Measurements from ENCODE around the gene NOL7. TPM values are rescaled to one million over a fixed set of nuclear protein-coding genes. Genes with fewer than 3 reads are reported as not detected.

The NOL7 gene
- total and polyA plus RNA-seq, 9 of the 15 experiments (the other 6 are each of a cell fraction or from before 2014, with no cell fraction given), result 19.4 to 235 (median 157) TPM

- CTCF ChIA-PET (ENCODE audit: low intra/inter-chr PET ratio), result no interaction called here
- TF ChIP-seq JUND (IDR thresholded peaks at IDR 0.05; ENCODE audit: borderline replicate concordance, low read depth, low read length) (0 out of 2 replicates have a peak, but pooled peaks have one; percentile 9), JUND (tag; IDR thresholded peaks at IDR 0.05; ENCODE audit: borderline replicate concordance, low read depth, low read length) (no peak), CHAMP1 (IDR thresholded peaks at IDR 0.05) (0 out of 2 replicates have a peak, but pooled peaks have one; percentile 7), SOX6 (IDR thresholded peaks at IDR 0.05) (no peak; the same call in 1 of the 2 replicates), TAF7 (tag; IDR thresholded peaks at IDR 0.05) (no peak), TCF7L2 (IDR thresholded peaks at IDR 0.05; ENCODE audit: low read depth, low read length) (no peak), CEBPG (CRISPR knock-in tag; IDR thresholded peaks at IDR 0.05) (no peak), CEBPG (tag; conservative IDR thresholded peaks at IDR 0.05 in 1 of 2, IDR thresholded peaks at IDR 0.05 in 1 of 2) (peak; percentile 47 to 59), ZNF384 (IDR thresholded peaks at IDR 0.05; ENCODE audit: low read depth, low read length) (no peak), NCOA2 (IDR thresholded peaks at IDR 0.05; ENCODE audit: partially characterized antibody in 2 of 2) (peak; percentile 13 to 35), ZNF436 (CRISPR knock-in tag; IDR thresholded peaks at IDR 0.05) (no peak), MNT (conservative IDR thresholded peaks at IDR 0.05) (0 out of 4 replicates have a peak, but pooled peaks of 1 of the 2 experiments have one; percentile 7), THRAP3 (IDR thresholded peaks at IDR 0.05; ENCODE audit: borderline replicate concordance) (0 out of 2 replicates have a peak, but pooled peaks have one; percentile 63), ZNF212 (CRISPR knock-in tag; IDR thresholded peaks at IDR 0.05) (no peak), TAF9B (IDR thresholded peaks at IDR 0.05; ENCODE audit: partially characterized antibody) (peak; percentile 25), SMAD4 (CRISPR knock-in tag; conservative IDR thresholded peaks at IDR 0.05) (no peak), KDM1A (IDR thresholded peaks at IDR 0.05) (peak; percentile 8 to 44; a peak in 1 of 4 replicates), DPF2 (IDR thresholded peaks at IDR 0.05) (peak; percentile 19; the same call in 1 of the 2 replicates)
Observed at GRCh38 chr6:13664703-13665352, 49.7 kb downstream of the NOL7 start.

More at GRCh38 chr6:13664703-13665352, 49.7 kb downstream of the NOL7 start:
- H3K79me2 ChIP-seq (ENCODE audit: control insufficient read depth, insufficient read depth, low read length), result peaks cover 100% of the 10 kb centered on the region
- H2AFZ ChIP-seq (ENCODE audit: low read depth, low read length), result no peak overlapping the region
- FAIRE-seq (no peak), DNase-seq (ENCODE audit: extremely low read depth in 1 of 4, low spot score in 3 of 4) (no peak), ATAC-seq (0 out of 3 replicates have a peak, but pooled peaks have one; percentile 3)
- POLR2A ChIA-PET, result interaction anchor here (0.5 to 0.9 kb wide), 2 partner anchors 10 to 72 kb away, joined by 3 read pairs; no protein-coding TSS in a partner anchor
- no peaks in the 10 kb centered on the region for H3K9me1 ChIP-seq (ENCODE audit: control insufficient read depth, insufficient read depth, low read length)
- intact Hi-C loops (cut with micrococcal nuclease), result no loop called here
- no peak overlapping the region for H3K4me3 ChIP-seq
- H3K4me1 ChIP-seq (replicated peaks in 1 of 2; ENCODE audit: control insufficient read depth in 2 of 2, insufficient read depth in 2 of 2, low read length in 2 of 2), result peaks cover 20 to 59% of the 10 kb centered on the region in 2 experiments
- BruUV-seq (replicated peaks), result no TSS peak
- H3K36me3 ChIP-seq (ENCODE audit: control insufficient read depth, insufficient read depth, low read length), result peaks cover 11% of the 10 kb centered on the region; the same call in 1 of the 3 replicates
- no peaks in the 10 kb centered on the region for H4K20me1 ChIP-seq (replicated peaks; ENCODE audit: control insufficient read depth, insufficient read depth, low read length)
- H3K4me2 ChIP-seq (ENCODE audit: insufficient read depth, low read length), result no peak overlapping the region
- no peaks in the 10 kb centered on the region for H3K27me3 ChIP-seq (ENCODE audit: control insufficient read depth in 2 of 2, insufficient read depth in 2 of 2, low read length in 2 of 2)
- in situ Hi-C loops (cut with MboI), result no loop called here
- peak overlapping the region; percentile 71; the same call in 1 of the 3 replicates for H3K27ac ChIP-seq (ENCODE audit: extremely low read depth, low read depth, low read length)
- H3K9ac ChIP-seq (ENCODE audit: insufficient read depth in 1 of 2, low read depth in 2 of 2, low read length in 2 of 2), result peak overlapping the region in 1 of 2 experiments; percentile 42; a peak in 1 of 4 replicates
- H3K9me3 ChIP-seq (replicated peaks; ENCODE audit: control insufficient read depth, insufficient read depth, low read depth, low read length), result peaks cover 4% of the 10 kb centered on the region; the same call in 1 of the 2 replicates
